Activated CD8-positive, alpha-beta T cell treated with anti-CD3 and anti-CD28 coated beads for 36 hours (primary cell): ENCODE data around the gene NWD2. TPM values are rescaled to one million over a fixed set of nuclear protein-coding genes. Genes with fewer than 3 reads are reported as not detected.
"Not testable (repeated sequence)": the region's sequence is repeated elsewhere in the genome, so short reads cannot be mapped to it uniquely, and the experiment has no call there.

Experiments used
- ATAC-seq: fragments of 200-7000 bp; cut with Tn5 transposase; one replicate; pipeline ENCODE4 v1.10.0; 2021; ENCODE audit warnings: mild to moderate bottlenecking, moderate library complexity
- CTCF ChIA-PET: fragments of 350-600 bp; sonication (Branson Sonifier 250); formaldehyde crosslinking; loops from one replicate; lab custom pipeline; 2021; ENCODE audit warnings: antibody characterized with exemption; lab: Charles Lee
- POLR2A ChIA-PET: fragments of 350-600 bp; sonication (Branson Sonifier 250); formaldehyde crosslinking; loops from one replicate; lab custom pipeline; 2021; ENCODE audit warnings: antibody characterized with exemption; lab: Charles Lee
- DNase-seq: peaks from one replicate; pipeline ENCODE4 v3.0.0-alpha.2; 2020
- H3K27ac Mint-ChIP-seq: one replicate; pipeline ENCODE4 v1.8.0; 2021; ENCODE audit warnings: mild to moderate bottlenecking, mixed read lengths
- H3K27me3 Mint-ChIP-seq: one replicate; pipeline ENCODE4 v1.8.0; 2021; ENCODE audit warnings: mixed read lengths
- H3K36me3 Mint-ChIP-seq: one replicate; pipeline ENCODE4 v1.8.0; 2021; ENCODE audit warnings: low read depth, mixed read lengths
- H3K4me1 Mint-ChIP-seq: one replicate; pipeline ENCODE4 v1.8.0; 2021; ENCODE audit warnings: low read depth, mixed read lengths
- H3K4me3 Mint-ChIP-seq: one replicate; pipeline ENCODE4 v1.8.0; 2021; ENCODE audit warnings: mild to moderate bottlenecking, moderate library complexity, mixed read lengths
- H3K9me3 Mint-ChIP-seq: one replicate; pipeline ENCODE4 v1.8.0; 2021; ENCODE audit warnings: mixed read lengths
- intact Hi-C: fragments of 100-400 bp; cut with micrococcal nuclease; formaldehyde crosslinking; loops from one replicate; pipeline ENCODE4 v1.10.0; 2022
- total RNA-seq, 2 experiments: library from RNA; stranded (reverse); gene quantifications; one replicate each; pipeline ENCODE4 v1.2.3, GENCODE V29; 2021
- TF ChIP-seq, protein P1 (sequence below): fragments of 200-600 bp; IDR thresholded peaks from one replicate; pipeline ENCODE4 v1.8.0; 2022; ENCODE audit warnings: antibody characterized with exemption, mild to moderate bottlenecking

NWD2 gene
- total RNA-seq, 2 experiments from 2014 or later, result not detected

DNA sequence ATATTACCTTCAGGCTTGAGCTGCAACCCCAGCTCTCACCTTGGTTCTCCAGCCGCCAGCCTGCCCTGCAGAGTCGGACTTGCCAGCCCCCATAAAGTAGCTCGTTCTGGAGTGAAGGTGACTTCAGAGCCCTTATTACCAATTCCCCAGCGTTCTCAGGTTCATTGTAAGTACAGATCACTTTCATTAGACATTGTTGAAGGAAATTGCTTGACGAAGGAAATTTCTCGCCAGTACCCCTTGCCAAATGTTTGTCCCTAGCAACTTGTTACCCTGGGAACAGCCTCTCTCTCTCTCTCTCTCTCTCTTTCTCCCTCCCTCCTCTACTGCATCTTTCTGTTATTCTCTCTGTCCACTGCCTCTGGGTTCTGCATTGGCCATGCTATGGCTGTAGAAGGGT lies 153.0 kb downstream of the NWD2 start:
- Mint-ChIP-seq H3K27ac (no peak overlapping the region), H3K27me3 (peaks cover 9% of the 10 kb centered on the region), H3K9me3 (no peaks in the 10 kb centered on the region), H3K4me3 (no peak overlapping the region), H3K36me3 (no peaks in the 10 kb centered on the region), H3K4me1 (peaks cover 9% of the 10 kb centered on the region)
- TF ChIP-seq, protein P1, sequence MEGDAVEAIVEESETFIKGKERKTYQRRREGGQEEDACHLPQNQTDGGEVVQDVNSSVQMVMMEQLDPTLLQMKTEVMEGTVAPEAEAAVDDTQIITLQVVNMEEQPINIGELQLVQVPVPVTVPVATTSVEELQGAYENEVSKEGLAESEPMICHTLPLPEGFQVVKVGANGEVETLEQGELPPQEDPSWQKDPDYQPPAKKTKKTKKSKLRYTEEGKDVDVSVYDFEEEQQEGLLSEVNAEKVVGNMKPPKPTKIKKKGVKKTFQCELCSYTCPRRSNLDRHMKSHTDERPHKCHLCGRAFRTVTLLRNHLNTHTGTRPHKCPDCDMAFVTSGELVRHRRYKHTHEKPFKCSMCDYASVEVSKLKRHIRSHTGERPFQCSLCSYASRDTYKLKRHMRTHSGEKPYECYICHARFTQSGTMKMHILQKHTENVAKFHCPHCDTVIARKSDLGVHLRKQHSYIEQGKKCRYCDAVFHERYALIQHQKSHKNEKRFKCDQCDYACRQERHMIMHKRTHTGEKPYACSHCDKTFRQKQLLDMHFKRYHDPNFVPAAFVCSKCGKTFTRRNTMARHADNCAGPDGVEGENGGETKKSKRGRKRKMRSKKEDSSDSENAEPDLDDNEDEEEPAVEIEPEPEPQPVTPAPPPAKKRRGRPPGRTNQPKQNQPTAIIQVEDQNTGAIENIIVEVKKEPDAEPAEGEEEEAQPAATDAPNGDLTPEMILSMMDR, result no peak
- DNase-seq (no peak), ATAC-seq (no peak)
- POLR2A ChIA-PET, result no interaction called here
- CTCF ChIA-PET, result no interaction called here
- intact Hi-C loops, result no loop called here

DNA sequence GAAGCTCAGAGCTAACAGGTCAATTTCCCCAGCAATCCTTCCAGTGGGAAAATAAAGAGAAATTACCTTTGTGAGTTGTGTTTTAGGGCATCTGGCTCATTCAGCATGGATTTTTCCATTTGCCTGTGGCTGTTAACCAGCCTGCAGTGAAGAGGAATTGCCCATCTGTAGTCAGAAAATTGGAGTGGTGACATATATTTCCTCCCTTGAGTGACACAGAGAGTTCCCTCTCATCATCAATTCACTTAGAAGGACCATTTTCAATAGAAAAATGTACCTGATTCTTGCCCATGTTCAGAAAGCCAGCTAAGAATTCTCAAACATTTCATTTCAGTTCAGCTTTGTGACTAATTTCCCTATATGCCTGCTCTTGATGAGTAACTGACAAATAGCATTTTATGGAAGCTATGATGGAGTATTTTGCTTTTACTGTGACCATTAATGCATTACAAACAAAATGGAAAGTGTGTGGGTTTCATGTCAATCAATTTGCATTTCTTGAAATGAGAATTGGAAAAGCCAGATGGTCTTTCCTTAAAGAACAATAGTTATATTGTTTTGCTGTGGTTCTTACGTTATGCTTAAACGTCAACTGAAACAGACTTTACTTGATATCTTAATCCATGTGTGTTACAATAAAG lies 155.8 kb downstream of the NWD2 start:
- DNase-seq (no peak), ATAC-seq (no peak)
- H3K27me3 Mint-ChIP-seq, result peaks cover 15% of the 10 kb centered on the region
- no peak overlapping the region for H3K27ac Mint-ChIP-seq
- ChIA-PET CTCF (interaction anchor here (1.3 to 2.8 kb wide), 2 partner anchors 11 to 14 kb away, joined by 3 to 9 read pairs; no protein-coding TSS in a partner anchor), POLR2A (no interaction called here)
- H3K4me3 Mint-ChIP-seq, result no peak overlapping the region
- TF ChIP-seq, protein P1, result no peak
- H3K36me3 Mint-ChIP-seq, result no peaks in the 10 kb centered on the region
- peaks cover 4% of the 10 kb centered on the region for H3K4me1 Mint-ChIP-seq
- H3K9me3 Mint-ChIP-seq, result no peaks in the 10 kb centered on the region
- intact Hi-C loops, result no loop called here

DNA sequence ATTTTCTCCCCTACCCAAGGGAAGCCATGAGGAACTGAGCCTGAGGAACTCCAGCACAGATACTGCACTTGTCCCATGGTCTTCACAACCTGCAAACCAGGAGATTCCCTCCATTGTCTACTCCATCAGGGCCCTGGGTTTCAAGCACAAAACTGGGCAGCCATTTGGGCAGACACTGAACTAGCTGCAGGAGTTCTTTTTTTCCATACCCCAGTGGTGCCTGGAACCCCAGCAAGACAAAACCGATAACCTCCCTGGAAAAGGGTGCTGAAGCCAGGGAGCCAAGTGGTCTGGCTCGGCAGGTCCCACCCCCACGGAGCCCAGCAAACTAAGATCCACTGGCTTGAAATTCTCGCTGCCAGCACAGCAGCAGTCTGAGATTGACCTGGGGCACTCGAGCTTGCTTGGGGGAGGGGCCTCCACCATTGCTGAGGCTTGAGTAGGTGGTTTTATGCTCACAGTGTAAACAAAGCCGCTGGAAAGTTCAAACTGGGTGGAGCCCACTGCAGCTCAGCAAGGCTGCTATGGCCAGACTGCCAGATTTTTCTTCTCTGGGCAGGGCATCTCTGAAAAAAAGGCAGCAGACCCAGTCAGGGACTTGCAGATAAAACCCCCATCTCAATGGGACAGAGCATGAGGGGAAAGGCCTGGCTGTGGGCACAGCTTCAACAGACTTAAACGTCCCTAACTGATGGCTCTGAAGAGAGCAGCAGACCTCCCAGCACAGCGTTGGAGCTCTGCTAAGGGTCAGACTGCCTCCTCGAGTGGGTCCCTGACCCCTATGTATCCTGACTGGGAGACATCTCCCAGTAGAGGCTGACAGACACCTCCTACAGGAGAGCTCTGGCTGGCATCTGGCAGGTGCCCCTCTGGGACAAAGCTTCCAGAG lies 163.6 kb downstream of the NWD2 start:
- CTCF ChIA-PET, H3K27ac Mint-ChIP-seq, intact Hi-C loops, H3K9me3 Mint-ChIP-seq, DNase-seq, H3K4me1 Mint-ChIP-seq, H3K4me3 Mint-ChIP-seq, ATAC-seq, POLR2A ChIA-PET, H3K36me3 Mint-ChIP-seq: not testable (repeated sequence)
- H3K27me3 Mint-ChIP-seq, result peaks cover 27% of the 10 kb centered on the region

DNA sequence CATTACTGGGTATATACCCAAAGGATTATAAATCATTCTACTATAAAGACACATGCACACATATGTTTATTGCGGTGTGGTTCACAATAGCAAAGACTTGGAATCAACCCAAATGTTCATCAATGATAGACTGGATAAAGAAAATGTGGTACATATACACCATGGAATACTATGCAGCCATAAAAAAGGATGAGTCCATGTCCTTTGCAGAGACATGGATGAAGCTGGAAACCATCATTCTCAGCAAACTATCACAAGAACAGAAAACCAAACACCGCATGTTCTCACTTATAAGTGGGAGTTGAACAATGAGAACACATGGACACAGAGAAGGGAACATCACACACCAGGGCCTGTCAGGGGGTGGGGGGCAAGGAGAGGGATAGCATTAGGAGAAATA lies 169.1 kb downstream of the NWD2 start:
- H3K27ac Mint-ChIP-seq, ATAC-seq, H3K4me1 Mint-ChIP-seq, DNase-seq, H3K4me3 Mint-ChIP-seq, CTCF ChIA-PET, H3K36me3 Mint-ChIP-seq, POLR2A ChIA-PET, intact Hi-C loops, H3K9me3 Mint-ChIP-seq: not testable (repeated sequence)
- H3K27me3 Mint-ChIP-seq, result peaks cover 10% of the 10 kb centered on the region

DNA sequence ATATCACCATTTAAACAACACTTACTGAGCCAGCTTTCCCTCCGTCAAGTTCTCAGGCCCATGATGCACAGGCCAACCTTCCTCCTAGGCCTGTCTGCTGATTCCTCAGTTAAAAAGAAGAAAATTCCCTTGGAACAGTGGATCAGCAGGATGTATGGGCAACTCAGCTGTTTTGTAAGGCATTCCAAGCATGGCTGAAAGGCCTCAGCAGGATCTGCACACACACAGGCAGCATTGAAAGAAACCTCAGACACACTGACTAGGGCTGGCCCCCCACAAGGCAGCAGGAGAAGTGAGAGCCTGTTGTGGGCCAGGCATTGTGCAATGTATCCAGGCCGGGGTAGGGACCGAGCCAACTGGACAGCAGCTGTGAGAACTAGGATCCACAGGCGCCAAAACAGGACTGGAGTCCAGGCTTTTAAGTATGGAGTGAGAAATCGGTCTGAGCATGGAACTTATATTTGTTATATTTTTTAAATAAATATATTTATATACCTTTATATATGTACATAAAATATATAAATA lies 171.4 kb downstream of the NWD2 start:
- TF ChIP-seq, protein P1, result no peak
- POLR2A ChIA-PET, result no interaction called here
- peaks cover 1% of the 10 kb centered on the region for H3K27me3 Mint-ChIP-seq
- intact Hi-C loops, result no loop called here
- H3K4me1 Mint-ChIP-seq, result no peaks in the 10 kb centered on the region
- no peaks in the 10 kb centered on the region for H3K9me3 Mint-ChIP-seq
- no peak overlapping the region for H3K4me3 Mint-ChIP-seq
- no peak overlapping the region for H3K27ac Mint-ChIP-seq
- H3K36me3 Mint-ChIP-seq, result no peaks in the 10 kb centered on the region
- ATAC-seq, result no peak
- DNase-seq, result no peak
- CTCF ChIA-PET, result no interaction called here

DNA sequence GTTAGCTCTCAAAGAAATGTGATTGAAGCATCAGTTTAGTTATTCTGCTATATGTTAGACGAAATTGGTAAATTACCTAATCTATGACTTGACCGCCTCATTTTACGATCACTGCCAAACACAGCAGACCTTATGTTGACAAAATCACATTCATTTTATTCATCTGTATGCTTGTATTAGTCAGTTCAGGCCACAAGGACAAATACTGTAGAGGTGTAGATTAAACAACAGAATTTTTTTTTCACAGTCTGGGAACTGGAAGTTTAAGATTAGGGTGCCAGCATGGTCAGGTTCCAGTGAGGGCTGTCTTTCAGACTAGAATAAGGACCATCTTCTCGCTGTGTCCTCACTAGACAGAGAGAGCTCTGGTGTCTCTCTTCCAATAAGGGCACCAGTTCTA lies 177.1 kb downstream of the NWD2 start:
- Mint-ChIP-seq H3K4me1 (no peaks in the 10 kb centered on the region), H3K27me3 (peaks cover 4% of the 10 kb centered on the region), H3K4me3 (no peak overlapping the region), H3K36me3 (no peaks in the 10 kb centered on the region), H3K9me3 (no peaks in the 10 kb centered on the region), H3K27ac (no peak overlapping the region)
- DNase-seq (no peak), ATAC-seq (no peak)
- POLR2A ChIA-PET, result no interaction called here
- intact Hi-C loops, result no loop called here
- CTCF ChIA-PET, result no interaction called here
- TF ChIP-seq, protein P1, result no peak
